CD4-positive, alpha-beta T cell treated with Interleukin-12 subunit alpha and Interleukin-12 subunit beta, for 1 hour (primary cell): ENCODE data around the gene INSRR.

ENCODE experiments used
- DNase-seq: peaks from one replicate; pipeline ENCODE4 v3.0.0-alpha.2; 2020

The INSRR gene

GRCh38 chr1:156873659-156874058 is 14.7 kb upstream of the INSRR start:
- no peak for DNase-seq

GRCh38 chr1:156869455-156869854 is 10.5 kb upstream of the INSRR start:
- DNase-seq, result no peak

DNA sequence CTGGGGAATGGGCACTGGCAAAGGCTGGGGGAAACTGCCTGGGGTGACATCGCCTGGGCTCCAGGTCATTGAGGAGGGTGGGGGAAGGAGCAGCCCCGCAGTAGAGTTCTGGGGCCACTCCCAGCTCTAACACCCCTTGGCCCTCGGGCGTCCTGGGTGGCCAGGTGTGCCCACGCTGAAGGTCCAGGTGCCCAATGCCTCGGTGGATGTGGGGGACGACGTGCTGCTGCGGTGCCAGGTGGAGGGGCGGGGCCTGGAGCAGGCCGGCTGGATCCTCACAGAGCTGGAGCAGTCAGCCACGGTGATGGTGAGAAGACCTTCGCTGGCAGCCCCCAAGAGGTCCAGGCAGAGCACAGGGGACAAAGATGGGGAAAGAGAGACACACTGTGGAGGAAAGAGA is 9.4 kb upstream of the INSRR start:
- no peak for DNase-seq

- DNase-seq, result no peak
Measured at GRCh38 chr1:156866249-156866909, 7.5 kb upstream of the INSRR start.

DNA sequence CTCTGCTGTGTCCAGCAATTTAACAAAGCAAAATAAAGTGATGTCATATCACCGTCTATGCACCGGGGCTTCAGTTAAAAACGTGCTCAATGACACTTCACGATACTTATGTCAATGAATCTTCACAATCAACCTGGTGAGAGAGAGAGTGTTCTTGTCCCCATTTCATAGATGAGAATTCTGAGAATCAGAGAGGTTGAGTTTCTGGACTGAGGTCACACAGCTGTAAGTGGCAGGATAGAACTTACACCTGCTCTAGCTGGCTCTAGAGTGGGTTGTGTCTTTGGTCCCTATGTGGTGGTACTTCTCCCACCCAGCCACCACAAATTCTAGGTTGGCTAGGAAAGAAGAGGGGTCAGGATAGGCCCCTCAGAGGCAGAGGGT is 6.9 kb upstream of the INSRR start:
- no peak for DNase-seq

DNA sequence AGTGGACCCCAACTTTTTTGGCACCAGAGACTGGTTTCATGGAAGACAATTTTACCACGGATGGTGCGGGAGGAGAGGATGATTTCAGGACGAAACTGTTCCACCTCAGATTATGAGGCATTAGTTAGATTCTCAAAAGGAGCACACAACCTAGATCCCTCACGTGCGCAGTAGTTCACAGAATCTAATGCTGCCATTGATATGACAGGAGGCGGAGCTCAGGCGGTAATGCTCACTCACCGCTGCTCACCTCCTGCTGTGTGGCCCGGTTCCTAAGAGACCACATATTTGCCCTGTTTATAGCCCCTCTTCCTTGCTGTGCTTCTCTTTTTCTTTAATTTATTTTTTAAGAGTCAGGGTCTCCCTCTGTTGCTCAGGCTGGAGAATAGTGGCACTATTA is 6.3 kb upstream of the INSRR start:
- no peak for DNase-seq

- DNase-seq, result no peak
Measured at GRCh38 chr1:156864796-156865195, 5.9 kb upstream of the INSRR start.

DNA sequence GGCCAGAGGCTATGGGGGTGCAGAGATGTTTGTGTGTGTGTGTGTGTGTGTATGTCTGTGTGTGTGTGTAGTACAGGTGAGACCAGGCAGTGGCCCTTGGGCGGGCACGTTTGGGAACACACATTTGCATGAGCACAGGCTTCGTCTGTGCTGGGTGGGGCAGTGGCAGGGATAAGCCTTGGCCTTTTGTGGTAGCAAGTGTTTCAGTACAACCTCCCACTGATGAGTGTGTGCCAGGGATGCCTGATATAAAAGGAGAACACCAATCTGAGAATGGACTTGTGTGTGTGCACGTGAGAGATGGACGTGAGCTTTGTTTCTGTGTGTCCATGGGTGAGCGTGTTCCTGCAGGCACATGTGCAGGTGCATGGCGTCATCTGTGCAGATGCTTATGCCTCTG is 4.7 kb upstream of the INSRR start:
- DNase-seq, result no peak

DNA sequence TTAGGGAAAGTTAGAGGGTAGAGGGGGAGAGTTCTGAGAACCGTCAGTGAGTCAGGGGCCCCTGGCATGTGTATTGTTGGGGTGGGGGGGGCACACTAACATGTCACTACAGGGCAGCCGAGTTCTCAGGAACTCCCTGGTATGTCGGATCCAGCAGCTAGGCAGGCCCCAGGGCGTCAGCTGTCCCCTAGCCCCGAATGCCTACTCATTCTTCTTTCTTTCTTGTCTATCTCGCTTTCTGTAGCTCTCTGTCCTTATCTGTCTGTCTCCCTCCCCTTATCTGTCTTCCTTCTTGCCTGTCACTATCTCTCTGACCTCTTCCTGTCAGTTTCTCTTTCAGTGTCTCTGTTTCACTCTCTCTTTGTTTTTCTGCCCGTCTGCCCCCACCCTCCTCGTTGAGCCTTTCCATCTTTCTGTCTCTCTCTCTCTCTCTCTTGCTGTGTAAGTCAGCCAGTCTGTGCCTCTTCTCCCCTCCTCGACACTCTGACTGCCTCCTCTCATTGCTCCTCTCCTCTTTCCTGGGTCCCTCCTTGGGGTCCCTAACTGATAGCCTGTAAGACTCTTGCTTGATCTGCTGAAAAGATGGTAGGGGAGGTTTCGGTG is 4.2 kb upstream of the INSRR start:
- no peak for DNase-seq

GRCh38 chr1:156862584-156862983 is 3.7 kb upstream of the INSRR start:
- no peak for DNase-seq

DNA sequence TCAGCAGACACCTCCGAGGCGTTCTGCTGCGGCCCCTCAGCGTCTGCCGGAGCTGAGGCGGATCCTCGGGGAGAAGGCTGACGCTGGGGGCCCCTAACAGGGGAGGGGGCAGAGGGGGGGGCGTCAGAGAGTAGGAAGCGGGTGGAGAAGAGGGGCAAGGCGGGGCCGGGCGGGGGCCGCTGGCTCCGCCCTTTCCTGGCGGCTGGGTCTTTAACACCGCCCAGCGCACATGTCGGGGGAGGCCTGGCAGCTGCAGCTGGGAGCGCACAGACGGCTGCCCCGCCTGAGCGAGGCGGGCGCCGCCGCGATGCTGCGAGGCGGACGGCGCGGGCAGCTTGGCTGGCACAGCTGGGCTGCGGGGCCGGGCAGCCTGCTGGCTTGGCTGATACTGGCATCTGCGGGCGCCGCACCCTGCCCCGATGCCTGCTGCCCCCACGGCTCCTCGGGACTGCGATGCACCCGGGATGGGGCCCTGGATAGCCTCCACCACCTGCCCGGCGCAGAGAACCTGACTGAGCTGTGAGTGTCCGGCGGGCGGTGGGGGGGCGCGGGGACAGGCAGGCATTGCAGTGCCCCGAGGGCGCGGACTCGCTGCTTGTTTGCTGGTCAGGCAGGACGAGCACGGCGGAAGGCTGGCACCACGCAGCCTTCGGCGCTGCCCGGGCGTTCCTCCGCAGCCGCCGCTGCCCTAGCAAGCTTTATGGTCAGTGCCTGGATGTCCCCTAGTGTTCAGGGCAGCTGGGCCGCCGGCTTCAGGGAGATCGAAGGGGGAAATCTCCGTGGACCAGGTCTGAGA is 1.9 kb upstream of the INSRR start, which contains the start of gene NTRK1:
TSS of gene NTRK1 (plus strand) at position 238 of the 796 bp plus-strand sequence. CDS start at position 308, 70 bp downstream.
- DNase-seq, result peak; percentile 69

DNA sequence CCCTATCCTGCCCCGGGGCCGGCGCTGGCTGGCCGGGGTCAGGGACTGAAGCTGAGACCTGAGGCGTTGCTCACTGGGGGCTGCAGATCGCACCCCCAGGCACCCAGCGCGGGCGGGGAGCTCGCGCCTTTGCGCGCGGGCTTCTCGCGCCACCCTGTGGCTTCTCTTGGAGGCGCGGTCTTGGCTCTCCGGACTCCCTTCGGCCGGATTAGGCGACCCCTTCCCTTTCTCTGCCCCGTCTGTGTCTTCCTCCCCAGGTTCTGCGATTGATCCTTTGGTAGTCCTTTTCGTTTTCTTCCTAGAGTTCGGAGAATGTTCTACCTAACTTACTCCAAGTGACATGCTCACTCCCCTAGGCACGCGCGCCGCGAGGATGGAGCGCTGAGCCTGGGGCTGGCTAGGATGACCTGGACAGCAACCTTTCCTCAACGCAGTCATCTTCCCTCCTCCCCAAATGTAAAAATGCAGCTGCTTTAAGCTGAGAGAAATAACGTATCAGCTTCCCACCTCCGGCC is 1.3 kb upstream of the INSRR start:
- peak; percentile 68 for DNase-seq

- no peak for DNase-seq
Measured at GRCh38 chr1:156859523-156860112, 701 bp upstream of the INSRR start.

GRCh38 chr1:156858555-156858956 is 361 bp downstream of the INSRR start:
- no peak for DNase-seq

DNA sequence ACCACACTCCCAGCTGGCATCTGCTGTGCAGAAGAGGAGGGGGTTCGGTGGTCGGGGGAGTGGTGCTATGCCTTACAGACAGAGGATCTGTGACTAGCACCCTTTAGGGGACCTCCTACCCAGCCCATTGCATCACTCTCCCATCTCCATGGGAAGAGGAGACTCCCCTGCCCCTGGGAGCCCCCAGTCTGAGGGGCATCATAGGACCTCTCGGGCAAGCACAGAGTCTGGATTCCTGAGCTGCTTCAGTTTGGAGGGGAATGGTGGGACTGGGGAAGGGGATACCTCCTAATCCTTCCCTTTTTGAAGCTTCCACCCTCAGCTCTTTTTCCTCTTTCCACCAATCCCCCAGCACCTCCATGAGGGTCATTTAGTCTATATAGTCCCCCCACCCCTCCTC is 1.4 kb downstream of the INSRR start:
- no peak for DNase-seq

DNA sequence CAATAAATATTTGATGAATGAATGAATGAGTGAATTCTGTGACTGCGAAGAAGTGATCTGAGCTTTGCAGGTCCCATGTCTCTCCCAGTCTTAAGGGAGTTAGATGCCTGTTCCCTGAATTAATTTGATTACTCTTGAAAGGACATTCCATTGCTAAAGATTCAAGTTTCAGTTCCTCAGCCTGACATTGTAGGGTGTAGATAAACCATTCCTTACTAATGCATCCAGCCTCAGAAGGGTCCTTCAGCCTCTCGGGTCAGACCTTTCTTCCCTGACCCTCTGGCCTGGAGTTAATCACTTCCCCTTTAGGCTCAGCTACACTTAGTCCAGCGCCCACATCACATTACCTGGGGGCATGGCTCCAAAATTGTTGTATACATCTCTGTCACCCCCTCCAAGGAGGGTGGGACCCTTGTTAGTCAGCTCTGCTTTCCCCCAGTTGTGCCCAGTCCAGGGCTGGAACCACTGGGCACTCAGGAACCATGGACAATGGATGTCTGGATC is 2.6 kb downstream of the INSRR start:
- DNase-seq, result no peak

DNA sequence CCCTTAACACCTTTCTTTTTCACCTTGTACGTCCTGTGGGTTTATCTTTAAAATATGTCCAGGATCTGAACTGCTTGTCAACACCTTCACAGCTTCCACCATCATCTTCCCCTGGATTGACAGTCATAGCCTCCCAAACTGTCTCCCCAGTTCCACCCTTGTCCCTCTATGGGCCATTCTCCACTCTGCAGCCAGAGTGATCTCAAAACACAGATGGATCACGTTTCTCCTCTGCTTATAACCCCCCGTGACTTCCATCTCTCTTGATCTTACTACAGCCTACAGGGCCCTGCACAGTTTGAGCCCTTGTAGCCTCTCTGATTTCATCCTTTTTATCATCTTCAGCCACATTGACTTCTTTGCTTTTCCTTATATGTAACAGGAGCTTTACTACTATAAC is 4.3 kb downstream of the INSRR start:
- no peak for DNase-seq

DNA sequence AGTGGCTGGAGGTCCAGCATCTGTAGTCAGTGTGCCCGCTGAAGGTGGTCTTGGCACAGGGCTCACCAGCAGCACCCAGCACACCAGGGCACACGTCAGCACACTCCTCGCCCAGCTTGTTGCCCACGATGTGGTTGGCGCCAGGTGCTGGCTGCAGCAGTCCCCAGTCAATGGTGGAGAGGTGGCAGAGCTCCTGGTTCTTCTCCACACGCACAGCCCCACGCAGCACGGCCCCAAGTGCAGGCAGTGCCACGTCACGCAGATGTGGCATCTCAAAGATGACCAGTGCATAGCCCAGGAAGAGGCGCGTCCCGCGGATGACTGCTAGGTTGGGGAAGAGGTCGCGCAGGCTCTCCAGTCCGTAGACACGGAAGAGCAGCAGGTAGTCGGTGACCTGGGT is 5.2 kb downstream of the INSRR start:
- no peak for DNase-seq

- no peak for DNase-seq
Measured at GRCh38 chr1:156852418-156852874, 6.5 kb downstream of the INSRR start.

DNA sequence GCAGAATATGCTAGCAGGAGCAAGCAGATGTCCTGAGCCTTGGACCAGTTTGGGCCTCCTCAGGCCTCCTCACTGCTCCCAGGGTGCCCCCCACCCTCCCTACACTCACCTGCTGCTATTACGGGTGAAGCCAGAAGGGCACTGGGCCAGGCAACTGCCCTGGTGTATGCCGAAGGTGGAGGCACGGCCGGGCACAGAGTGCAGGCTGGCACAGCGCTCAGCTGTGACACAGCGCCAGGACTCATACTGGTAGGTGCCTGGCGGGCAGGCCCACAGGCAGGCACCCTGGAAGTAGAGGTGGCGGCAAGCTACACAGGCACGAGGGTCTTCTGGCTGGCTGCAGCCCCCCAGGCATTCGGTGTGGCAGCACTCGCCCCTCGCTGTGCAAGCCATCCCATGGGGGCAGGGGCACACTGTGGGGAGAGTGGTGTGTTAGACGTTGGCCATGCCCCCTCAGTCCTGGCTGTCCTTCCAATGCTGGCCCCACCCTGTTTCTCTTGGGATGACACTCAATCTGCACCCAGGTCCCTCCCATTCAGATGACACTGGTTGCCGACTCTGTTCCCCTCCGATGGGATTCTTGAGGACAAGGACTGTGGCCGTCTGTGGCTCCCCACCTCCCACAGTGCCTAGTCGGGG is 7.0 kb downstream of the INSRR start:
- DNase-seq, result no peak

- DNase-seq, result no peak
Measured at GRCh38 chr1:156849151-156849496, 9.8 kb downstream of the INSRR start.

- peak; percentile 82 for DNase-seq
Measured at GRCh38 chr1:156848461-156849150, 10.3 kb downstream of the INSRR start.
